Right hindlimb (tissue), 1 donor: ENCODE measurements around the gene PLEKHA6.
"Not testable (repeated sequence)": the region's sequence is repeated elsewhere in the genome, so short reads cannot be mapped to it uniquely, and the experiment has no call there.

ENCODE experiments used
- DNase-seq: peaks from one replicate; pipeline ENCODE4 v3.0.0-alpha.2; 2018

The PLEKHA6 gene

DNA sequence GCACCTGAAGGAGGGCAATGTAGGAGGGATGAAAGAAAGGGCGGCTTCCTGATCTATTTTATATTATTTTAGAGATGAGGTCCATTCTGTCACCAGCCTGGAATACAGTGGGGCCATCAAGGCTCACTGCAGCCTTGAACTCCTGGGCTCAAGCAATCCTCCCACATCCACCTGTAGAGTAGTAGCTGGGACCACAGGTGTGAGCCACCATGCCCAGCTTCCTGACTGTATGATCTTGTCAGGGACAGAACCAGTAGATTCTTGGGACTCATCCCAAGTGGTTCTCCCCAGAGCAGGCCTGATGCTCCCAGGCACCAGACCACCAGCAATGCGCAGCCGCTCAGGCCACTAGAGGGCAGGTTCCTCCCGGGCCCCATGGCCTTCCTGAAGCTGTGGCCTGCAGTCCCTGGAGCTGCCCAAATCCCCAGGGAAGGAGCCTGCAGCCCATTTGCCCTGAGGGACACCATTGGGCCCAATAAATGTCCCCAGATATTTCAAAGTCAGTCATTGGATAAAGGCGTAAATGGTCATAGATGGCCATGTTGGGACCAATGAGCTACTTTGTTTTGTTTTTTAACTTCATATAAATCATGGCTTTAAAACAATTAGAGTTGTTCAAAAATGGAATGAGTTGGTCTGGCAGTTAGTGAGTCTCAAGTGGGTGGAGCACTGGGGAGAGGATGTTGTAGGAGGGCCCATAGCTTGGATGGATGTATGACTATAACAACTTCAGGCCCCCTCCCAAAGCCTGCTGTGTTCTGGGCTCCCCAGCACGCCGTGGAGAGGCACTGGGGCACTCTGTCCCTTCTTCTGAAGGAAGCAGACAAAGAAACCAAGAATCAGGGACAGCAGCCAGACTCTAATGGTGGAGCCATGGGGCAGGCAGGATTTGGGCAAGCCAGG lies 101.3 kb downstream of the PLEKHA6 start:
- DNase-seq: peak; percentile 38

DNA sequence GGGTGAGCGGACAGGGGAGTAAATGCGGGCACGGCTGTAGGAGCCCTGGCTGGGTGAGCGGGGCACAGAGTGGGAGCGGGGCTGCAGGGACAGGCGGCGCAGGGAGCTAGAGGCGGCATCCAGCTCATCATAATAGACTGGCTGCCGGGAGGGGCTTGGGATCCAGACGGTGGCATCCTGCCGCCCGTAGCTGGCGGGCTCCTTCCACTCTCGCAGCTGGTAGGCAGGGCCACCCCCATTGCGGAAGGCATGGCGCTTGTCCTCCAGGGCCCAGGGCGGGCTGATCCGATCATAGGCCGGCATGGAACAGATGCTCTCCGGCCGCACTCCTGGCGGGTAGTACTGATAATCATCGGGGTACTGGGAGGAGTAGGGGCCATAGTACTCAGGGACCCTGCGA lies 102.3 kb downstream of the PLEKHA6 start:
- no peak for DNase-seq

DNA sequence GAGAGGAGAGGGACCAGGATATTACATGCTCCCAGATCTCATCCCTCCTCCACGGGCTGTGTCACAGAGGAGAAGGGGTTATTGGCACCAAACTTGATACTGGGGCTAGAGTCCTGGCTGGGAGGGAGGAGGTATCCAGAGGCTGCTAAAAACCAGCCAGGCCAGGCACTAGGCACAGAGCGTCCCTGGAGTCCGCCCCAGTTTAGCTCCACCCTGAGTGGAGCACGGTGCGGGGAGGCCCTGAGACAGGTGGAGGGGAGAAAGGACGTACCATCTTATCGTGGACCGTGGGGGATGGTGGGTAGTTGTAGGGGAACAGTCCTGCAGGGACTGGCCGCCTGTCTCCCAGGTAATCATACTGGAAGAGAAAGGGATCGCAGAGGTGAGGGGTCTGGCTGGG lies 103.2 kb downstream of the PLEKHA6 start:
- no peak for DNase-seq

- DNase-seq: no peak
Measured at GRCh38 chr1:204255966-204256365, 103.8 kb downstream of the PLEKHA6 start.

GRCh38 chr1:204255225-204255624 lies 104.5 kb downstream of the PLEKHA6 start:
- no peak for DNase-seq

GRCh38 chr1:204254031-204254661 lies 105.6 kb downstream of the PLEKHA6 start:
- no peak for DNase-seq

DNA sequence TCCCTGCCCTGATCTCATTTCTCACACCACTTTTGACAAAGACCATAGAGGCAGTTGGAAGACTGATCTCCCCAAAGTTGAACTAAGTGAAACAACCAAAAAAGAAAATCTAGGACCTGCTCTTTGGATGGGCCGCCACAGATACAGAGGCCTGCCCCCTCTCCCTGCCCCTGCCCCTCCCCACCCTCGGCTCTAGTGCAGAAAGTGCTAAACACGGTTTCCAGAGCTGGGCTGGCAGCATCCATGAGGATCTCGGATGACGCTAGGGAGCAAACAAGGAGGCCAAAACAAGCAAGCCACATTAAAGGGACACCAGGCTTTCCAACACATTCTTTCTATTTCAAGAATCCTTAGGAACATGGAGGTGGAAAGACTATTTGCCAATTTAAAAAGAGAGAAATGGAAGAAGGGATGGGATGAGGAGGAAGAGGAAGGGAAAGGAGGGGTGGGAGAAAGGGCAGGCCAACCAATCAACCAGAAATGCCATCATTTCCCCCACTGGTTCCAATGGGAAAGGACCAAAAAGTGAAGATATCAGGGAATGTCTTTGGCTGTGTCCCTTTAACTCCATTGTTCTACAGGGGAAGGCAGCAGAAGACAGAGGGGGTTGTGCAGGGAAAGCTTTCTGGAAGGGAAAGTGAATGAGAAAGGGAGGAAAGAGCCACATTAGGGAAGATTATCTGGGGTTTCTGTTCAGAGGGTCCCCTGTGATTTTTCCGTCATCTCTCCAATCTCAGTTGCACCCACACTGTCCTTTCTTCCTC lies 107.6 kb downstream of the PLEKHA6 start:
- no peak for DNase-seq

- no peak for DNase-seq
Measured at GRCh38 chr1:204251286-204251685, 108.4 kb downstream of the PLEKHA6 start.

DNA sequence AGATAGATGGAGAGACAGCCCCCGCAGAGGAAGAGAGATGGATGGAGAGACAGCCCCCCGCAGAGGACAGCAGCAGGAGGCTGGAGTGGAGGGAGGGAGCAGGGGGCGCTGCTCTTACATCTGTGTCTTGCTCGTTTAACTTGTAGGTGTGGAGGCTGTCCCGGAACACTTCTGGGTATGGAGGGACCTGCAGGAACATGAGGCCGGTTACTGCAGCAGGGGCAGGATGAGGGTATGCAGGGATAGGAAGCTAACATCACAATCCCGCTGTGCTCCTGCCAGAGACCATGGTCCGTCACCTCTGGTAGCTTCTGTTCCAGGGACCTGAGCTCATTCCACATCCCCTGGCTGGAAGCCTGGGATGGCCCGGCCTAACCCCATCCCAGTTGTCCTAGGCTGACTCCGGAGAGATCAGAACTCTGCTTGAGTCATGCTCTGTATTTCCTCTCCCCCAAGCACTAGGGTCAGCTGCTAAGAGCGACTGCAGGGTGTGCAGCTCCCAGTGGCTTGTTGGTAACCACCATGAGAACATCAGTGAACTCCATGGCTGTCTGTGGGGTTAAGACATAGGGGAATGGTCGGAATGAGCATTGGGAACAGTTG lies 109.2 kb downstream of the PLEKHA6 start:
- no peak for DNase-seq

- DNase-seq: no peak
Measured at GRCh38 chr1:204249736-204250427, 109.8 kb downstream of the PLEKHA6 start.

GRCh38 chr1:204248954-204249353 lies 110.8 kb downstream of the PLEKHA6 start:
- DNase-seq: no peak

GRCh38 chr1:204246876-204247275 lies 112.9 kb downstream of the PLEKHA6 start:
- no peak for DNase-seq

DNA sequence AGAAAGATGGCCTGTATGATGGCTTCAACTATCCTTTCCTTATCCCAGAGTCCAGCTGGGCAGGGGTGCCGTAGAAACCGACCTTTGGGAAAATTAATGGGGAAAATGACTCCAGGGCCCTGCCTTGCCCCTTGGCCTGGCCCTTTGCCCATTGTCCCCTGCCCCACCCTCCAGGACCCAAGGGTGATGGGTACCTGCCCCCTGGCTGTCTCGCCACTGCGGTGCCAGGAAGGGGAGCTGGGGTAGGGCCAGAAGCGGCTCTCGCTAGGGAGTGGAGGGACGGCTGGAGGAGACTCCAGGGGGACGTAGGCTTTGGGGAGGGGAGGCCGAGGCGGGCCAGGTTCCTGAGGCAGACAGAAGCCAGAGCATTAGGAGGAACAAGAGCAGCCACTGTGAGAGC lies 116.8 kb downstream of the PLEKHA6 start:
- no peak for DNase-seq

GRCh38 chr1:204241914-204242313 lies 117.8 kb downstream of the PLEKHA6 start:
- no peak for DNase-seq

DNA sequence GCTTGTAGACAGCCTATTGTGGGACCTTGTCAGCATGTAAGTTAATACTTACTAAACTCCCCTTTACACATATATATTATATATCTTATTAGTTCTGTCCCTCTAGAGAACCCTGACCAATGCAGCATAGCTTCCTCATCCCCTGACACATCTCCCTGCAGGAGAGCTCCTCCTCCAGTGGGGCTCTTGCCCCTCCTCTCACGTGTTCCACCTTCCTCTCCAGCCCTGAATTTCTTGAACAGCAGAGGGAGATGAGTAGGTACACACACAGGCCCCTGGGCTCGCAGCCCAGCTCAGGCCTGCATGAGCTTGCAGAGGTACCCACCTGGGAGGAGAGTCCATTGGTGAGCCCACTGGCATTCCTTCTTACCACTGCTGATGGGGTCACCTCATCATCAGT lies 118.7 kb downstream of the PLEKHA6 start:
- DNase-seq: no peak

DNA sequence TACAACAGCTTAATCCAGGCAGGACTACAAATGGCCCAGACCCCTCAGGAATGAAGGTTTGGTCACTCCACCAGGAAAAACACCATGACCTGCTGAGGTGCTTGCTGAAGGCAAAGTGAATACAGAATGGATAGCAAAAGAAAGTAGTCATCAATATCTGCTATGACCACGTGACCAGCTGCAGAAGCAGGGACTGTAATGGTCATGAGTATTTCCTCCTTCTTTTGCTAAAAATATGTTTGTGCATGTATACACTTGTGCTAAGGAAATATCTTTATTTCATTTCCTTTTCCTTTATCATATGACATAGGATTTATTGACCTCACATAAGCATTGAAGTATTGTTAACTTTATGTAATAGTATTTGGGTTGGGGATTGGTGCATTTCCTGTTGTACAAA lies 119.5 kb downstream of the PLEKHA6 start:
- DNase-seq: no peak

DNA sequence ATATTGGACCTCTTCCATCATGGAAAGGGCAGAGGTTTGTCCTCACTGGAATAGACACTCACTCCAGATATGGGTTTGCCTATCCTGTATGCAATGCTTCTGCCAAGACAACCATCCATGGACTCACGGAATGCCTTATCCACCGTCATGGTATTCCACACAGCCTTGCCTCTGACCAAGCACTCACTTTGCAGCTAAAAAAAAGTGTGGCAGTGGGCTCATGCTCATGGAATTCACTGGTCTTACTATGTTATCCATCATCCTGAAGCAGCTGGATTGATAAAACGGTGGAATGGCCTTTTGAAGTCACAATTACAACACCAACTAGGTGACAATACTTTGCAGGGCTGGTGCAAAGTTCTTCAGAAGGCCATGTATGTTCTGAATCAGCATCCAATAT lies 120.3 kb downstream of the PLEKHA6 start:
- DNase-seq: not testable (repeated sequence)

GRCh38 chr1:204238520-204238919 lies 121.2 kb downstream of the PLEKHA6 start:
- DNase-seq: not testable (repeated sequence)

- not testable (repeated sequence) for DNase-seq
Measured at GRCh38 chr1:204237515-204237914, 122.2 kb downstream of the PLEKHA6 start.

GRCh38 chr1:204232526-204232925 lies 127.2 kb downstream of the PLEKHA6 start:
- DNase-seq: no peak

- no peak for DNase-seq
Measured at GRCh38 chr1:204230211-204230610, 129.5 kb downstream of the PLEKHA6 start.

DNA sequence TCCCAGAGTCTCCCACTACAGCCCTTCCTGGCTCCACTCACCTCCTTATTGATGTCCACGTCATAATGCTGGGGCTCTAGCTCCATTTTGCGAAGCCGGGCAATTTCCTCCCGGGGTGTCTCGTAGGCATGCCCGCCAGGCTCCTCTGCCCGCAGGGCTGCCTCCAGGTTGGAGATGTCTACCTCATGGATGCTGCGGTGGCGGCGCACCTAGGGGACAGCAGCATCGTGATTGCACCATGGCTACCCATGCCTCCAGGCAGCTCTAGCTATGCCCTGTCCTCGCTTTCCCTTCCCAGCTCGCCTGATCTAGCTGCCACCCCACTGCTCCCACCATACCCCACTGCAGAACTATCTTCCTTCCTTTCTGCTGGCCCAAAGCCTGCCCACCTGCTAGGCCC lies 130.8 kb downstream of the PLEKHA6 start:
- no peak for DNase-seq
